ENCODE measurements around the gene TMED8. TPM values are rescaled to one million over a fixed set of nuclear protein-coding genes. Genes with fewer than 3 reads are reported as not detected.

Gene TMED8
- total and polyA plus RNA-seq, 2 of the 13 experiments (the other 11 are each of a cell fraction or from before 2014, with no cell fraction given): 6.0 to 11.7 TPM

- POLR2A ChIA-PET: interaction anchor here (0.7 to 5.3 kb wide), 5 partner anchors 11 to 156 kb away, joined by 3 to 70 read pairs (median 3); partner anchors contain the start of genes GSTZ1 and POMT2
- peak; percentile 74 for ATAC-seq
- Histone ChIP-seq H3K27me3 (ENCODE audit: control insufficient read depth in 1 of 2, insufficient read depth in 2 of 2, low read length in 2 of 2) (no peaks in the 10 kb centered on the region), H3K4me3 (replicated peaks in 1 of 3; ENCODE audit: insufficient read depth in 1 of 3, low read depth in 2 of 3, low read length in 3 of 3) (no peak overlapping the region), H4K20me1 (ENCODE audit: insufficient read depth, low read length) (no peaks in the 10 kb centered on the region), H3K4me2 (ENCODE audit: low read depth, low read length) (peak overlapping the region; percentile 36), H3K79me2 (ENCODE audit: insufficient read depth, low read length) (no peaks in the 10 kb centered on the region), H3K4me1 (ENCODE audit: insufficient read depth, low read length) (peaks cover 56% of the 10 kb centered on the region), H2AFZ (ENCODE audit: low read length) (no peak overlapping the region), H3K36me3 (replicated peaks in 1 of 2; ENCODE audit: control insufficient read depth in 1 of 2, insufficient read depth in 2 of 2, low read length in 2 of 2) (peaks cover 14 to 27% of the 10 kb centered on the region in 2 experiments), H3K27ac (ENCODE audit: extremely low read length, insufficient read depth, low read length) (peak overlapping the region; percentile 66), H3K9me3 (ENCODE audit: low read length) (no peaks in the 10 kb centered on the region), H3K9ac (ENCODE audit: insufficient read depth, low read depth, low read length) (peak overlapping the region; percentile 55; the same call in 1 of the 2 replicates)
- FAIRE-seq: peak; percentile 39
- CTCF ChIA-PET (ENCODE audit: low intra/inter-chr PET ratio, low total read pairs): interaction anchor here (4.3 kb wide), 1 partner anchor 12 kb away, joined by 54 read pairs; no protein-coding TSS in a partner anchor
- 48% methylated on average over 4 of the region's 4 CpGs for WGBS (ENCODE audit: low lambda C conversion rate)
- intact Hi-C loops (cut with micrococcal nuclease; ENCODE audit: unreplicated experiment): loop anchor here (1.0 kb wide), 1 partner anchor 17 kb away; the partner anchor contains the start of gene POMT2
- peak; percentile 89 for DNase-seq (ENCODE audit: low spot score)
- in situ Hi-C loops (cut with HindIII; ENCODE audit: extremely low pct_ligation_motif_present, low pct_unique_long_range_greater_than_20kb): loop anchor here (10.0 kb wide), 2 partner anchors 111 to 241 kb away; no protein-coding TSS in a partner anchor
- no TSS peak for BruUV-seq (replicated peaks)
- TF ChIP-seq FOXK1 (CRISPR knock-in tag; IDR thresholded peaks at IDR 0.05; ENCODE audit: borderline replicate concordance, low read depth): peak; percentile 70; the same call in 1 of the 2 replicates
- no peak for TF ChIP-seq RCOR2 (CRISPR knock-in tag; IDR thresholded peaks at IDR 0.05)
- 0 out of 2 replicates have a peak, but pooled peaks have one; percentile 30 for TF ChIP-seq BCL6 (CRISPR knock-in tag; IDR thresholded peaks at IDR 0.05)
- no peak for TF ChIP-seq ESRRA (CRISPR knock-in tag; IDR thresholded peaks at IDR 0.05; ENCODE audit: low read depth)
- TF ChIP-seq GATAD2A (CRISPR knock-in tag; IDR thresholded peaks at IDR 0.05): peak; percentile 70
- no peak for TF ChIP-seq RBM22 (optimal IDR thresholded peaks at IDR 0.05; ENCODE audit: low read length)
- TF ChIP-seq ZNF3 (CRISPR knock-in tag; IDR thresholded peaks at IDR 0.05): no peak
- TF ChIP-seq HIVEP1 (CRISPR knock-in tag; IDR thresholded peaks at IDR 0.05): no peak
- no peak for TF ChIP-seq DMTF1 (CRISPR knock-in tag; IDR thresholded peaks at IDR 0.05)
- no peak for TF ChIP-seq ZNF549 (CRISPR knock-in tag; IDR thresholded peaks at IDR 0.05)
- peak; percentile 98 for TF ChIP-seq FOSL2 (CRISPR knock-in tag; IDR thresholded peaks at IDR 0.05)
- TF ChIP-seq SMAD1 (CRISPR knock-in tag; IDR thresholded peaks at IDR 0.05; ENCODE audit: borderline replicate concordance, low read depth): no peak
- no peak for TF ChIP-seq ZMYM2 (CRISPR knock-in tag; IDR thresholded peaks at IDR 0.05)
- no peak for TF ChIP-seq ZNF567 (CRISPR knock-in tag; IDR thresholded peaks at IDR 0.05; ENCODE audit: borderline replicate concordance)
- no peak for TF ChIP-seq ZUFSP (CRISPR knock-in tag; IDR thresholded peaks at IDR 0.05; ENCODE audit: borderline replicate concordance)
- TF ChIP-seq ZNF563 (CRISPR knock-in tag; IDR thresholded peaks at IDR 0.05): no peak
- TF ChIP-seq TEAD3 (CRISPR knock-in tag; optimal IDR thresholded peaks at IDR 0.05; ENCODE audit: borderline replicate concordance): no peak
- peak; percentile 76; the same call in 1 of the 2 replicates for TF ChIP-seq ATF3 (CRISPR knock-in tag; IDR thresholded peaks at IDR 0.05)
- no peak for TF ChIP-seq ZNF747 (CRISPR knock-in tag; IDR thresholded peaks at IDR 0.05; ENCODE audit: borderline replicate concordance)
- TF ChIP-seq SP5 (CRISPR knock-in tag; IDR thresholded peaks at IDR 0.05; ENCODE audit: borderline replicate concordance, low read depth): no peak
- TF ChIP-seq ZSCAN30 (CRISPR knock-in tag; IDR thresholded peaks at IDR 0.05): no peak
- TF ChIP-seq ZNF350 (CRISPR knock-in tag; IDR thresholded peaks at IDR 0.05; ENCODE audit: borderline replicate concordance, low read depth): no peak
Observed at GRCh38 chr14:77303417-77304156, 73.3 kb downstream of the TMED8 start.
